Stimulated activated CD8-positive, alpha-beta memory T cell treated with anti-CD3 and anti-CD28 coated beads, Interleukin-4, amount 100 ng/mL, for 24 hours (primary cell): ENCODE results near the gene CLEC18A.
"Not testable (repeated sequence)": the region's sequence is repeated elsewhere in the genome, so short reads cannot be mapped to it uniquely, and the experiment has no call there.

Experiments used
- DNase-seq: peaks from one replicate; pipeline ENCODE4 v3.0.0-alpha.2; 2020; ENCODE audit warnings: low read depth

Gene CLEC18A

GRCh38 chr16:69952116-69952515 lies 982 bp downstream of the CLEC18A start:
- DNase-seq: not testable (repeated sequence)

GRCh38 chr16:69952572-69953355 lies 1.6 kb downstream of the CLEC18A start:
- not testable (repeated sequence) for DNase-seq

- DNase-seq: not testable (repeated sequence)
Measured at GRCh38 chr16:69954241-69954640, 3.1 kb downstream of the CLEC18A start.

GRCh38 chr16:69963312-69963711 lies 12.2 kb downstream of the CLEC18A start:
- not testable (repeated sequence) for DNase-seq

- DNase-seq: not testable (repeated sequence)
Measured at GRCh38 chr16:69964960-69965660, 14.0 kb downstream of the CLEC18A start.

GRCh38 chr16:69965661-69966054 lies 14.5 kb downstream of the CLEC18A start:
- not testable (repeated sequence) for DNase-seq

GRCh38 chr16:69967688-69968087 lies 16.6 kb downstream of the CLEC18A start:
- DNase-seq: not testable (repeated sequence)

GRCh38 chr16:69968125-69968524 lies 17.0 kb downstream of the CLEC18A start:
- DNase-seq: not testable (repeated sequence)

GRCh38 chr16:69969657-69970056 lies 18.5 kb downstream of the CLEC18A start:
- DNase-seq: not testable (repeated sequence)

GRCh38 chr16:69972120-69972519 lies 21.0 kb downstream of the CLEC18A start:
- DNase-seq: not testable (repeated sequence)

- not testable (repeated sequence) for DNase-seq
Measured at GRCh38 chr16:69972935-69973334, 21.8 kb downstream of the CLEC18A start.

- DNase-seq: not testable (repeated sequence)
Measured at GRCh38 chr16:69985196-69985595, 34.1 kb downstream of the CLEC18A start.

- DNase-seq: not testable (repeated sequence)
Measured at GRCh38 chr16:69997956-69998355, 46.8 kb downstream of the CLEC18A start.

GRCh38 chr16:69999801-70000200 lies 48.7 kb downstream of the CLEC18A start:
- not testable (repeated sequence) for DNase-seq

- DNase-seq: not testable (repeated sequence)
Measured at GRCh38 chr16:70003511-70003910, 52.4 kb downstream of the CLEC18A start.

- DNase-seq: not testable (repeated sequence)
Measured at GRCh38 chr16:70008604-70009003, 57.5 kb downstream of the CLEC18A start.

- not testable (repeated sequence) for DNase-seq
Measured at GRCh38 chr16:70010615-70011014, 59.5 kb downstream of the CLEC18A start.

- not testable (repeated sequence) for DNase-seq
Measured at GRCh38 chr16:70011120-70011519, 60.0 kb downstream of the CLEC18A start.

GRCh38 chr16:70012354-70012753 lies 61.2 kb downstream of the CLEC18A start:
- not testable (repeated sequence) for DNase-seq

GRCh38 chr16:70012951-70013350 lies 61.8 kb downstream of the CLEC18A start:
- DNase-seq: not testable (repeated sequence)
